Right forelimb (tissue), 1 donor: ENCODE measurements around the gene EXT2.

ENCODE experiments used
- DNase-seq: peaks from one replicate; pipeline ENCODE4 v3.0.0-alpha.2; 2018

Gene EXT2

DNA sequence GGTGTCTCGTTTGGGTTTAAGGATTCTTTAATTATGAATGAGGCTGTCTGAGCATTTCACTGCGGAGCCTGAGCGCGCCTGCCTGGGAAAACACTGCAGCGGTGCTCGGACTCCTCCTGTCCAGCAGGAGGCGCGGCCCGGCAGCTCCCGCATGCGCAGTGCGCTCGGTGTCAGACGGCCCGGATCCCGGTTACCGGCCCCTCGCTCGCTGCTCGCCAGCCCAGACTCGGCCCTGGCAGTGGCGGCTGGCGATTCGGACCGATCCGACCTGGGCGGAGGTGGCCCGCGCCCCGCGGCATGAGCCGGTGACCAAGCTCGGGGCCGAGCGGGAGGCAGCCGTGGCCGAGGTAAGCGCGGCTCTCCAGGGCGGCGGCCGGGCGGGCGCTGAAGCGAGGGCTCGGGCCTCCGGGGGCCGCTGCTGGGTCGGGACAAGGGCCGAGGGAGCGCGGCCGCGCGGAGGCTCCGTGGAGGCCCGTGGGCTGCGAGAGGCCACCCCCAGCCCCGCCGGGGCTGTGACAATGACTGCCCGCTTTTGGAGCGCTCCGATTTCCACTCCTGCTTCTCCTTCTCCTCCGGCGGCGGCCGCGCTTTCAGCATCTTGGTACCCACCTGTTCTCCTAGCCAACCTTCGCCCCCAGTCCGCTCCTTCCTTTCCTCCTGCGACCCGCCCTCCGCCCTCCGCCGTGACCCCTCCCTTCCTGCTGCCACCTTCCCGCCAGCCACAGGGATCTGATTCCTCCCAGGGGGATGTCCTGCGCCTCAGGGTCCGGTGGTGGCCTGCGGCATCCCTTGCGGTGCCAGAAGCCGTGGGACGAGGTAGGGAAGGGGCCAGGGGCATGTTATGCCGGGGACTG, at the start of gene EXT2:
TSS of gene EXT2 (plus strand) at position 173 of the 854 bp plus-strand sequence. CDS start 12,035 bp downstream, outside the sequence.
- peak; percentile 93 for DNase-seq

DNA sequence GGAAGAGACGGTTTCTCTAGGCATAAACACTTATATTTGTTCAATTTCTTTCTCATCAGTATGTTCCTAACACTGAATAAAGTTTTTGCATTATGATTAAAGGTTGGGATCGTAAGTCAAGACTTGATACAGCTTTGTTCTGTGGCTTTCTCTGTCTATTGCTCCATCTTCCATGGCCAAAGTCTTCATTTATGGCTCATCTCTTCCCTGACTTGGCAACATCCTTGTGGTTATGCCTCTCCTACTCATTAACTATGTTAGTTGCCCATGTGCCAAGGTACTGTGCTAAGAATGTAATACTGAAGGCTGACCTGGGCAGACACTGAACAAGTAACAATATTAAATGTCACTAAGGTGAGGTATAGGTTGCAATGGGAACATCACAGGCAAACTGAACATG, 49.3 kb upstream of the EXT2 start:
- no peak for DNase-seq

DNA sequence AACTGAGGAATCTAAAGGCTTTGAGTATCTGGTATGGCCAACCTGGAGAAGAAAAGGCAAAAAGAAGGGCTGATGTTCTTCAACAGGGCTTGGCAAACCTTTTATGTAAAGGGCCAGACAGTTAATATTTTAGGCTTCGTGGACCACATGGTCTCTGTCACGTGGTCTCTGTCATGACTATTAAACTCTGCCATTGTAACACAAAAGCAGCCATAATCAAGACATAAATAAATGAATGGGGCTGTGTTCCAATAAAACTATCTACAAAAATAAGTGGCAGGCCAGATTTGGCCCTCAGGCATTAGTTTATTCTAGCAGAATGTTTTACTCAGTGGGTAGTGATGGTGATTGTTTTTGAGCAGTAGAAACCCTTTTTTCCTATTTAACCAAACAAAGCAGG, 48.2 kb upstream of the EXT2 start:
- no peak for DNase-seq

DNA sequence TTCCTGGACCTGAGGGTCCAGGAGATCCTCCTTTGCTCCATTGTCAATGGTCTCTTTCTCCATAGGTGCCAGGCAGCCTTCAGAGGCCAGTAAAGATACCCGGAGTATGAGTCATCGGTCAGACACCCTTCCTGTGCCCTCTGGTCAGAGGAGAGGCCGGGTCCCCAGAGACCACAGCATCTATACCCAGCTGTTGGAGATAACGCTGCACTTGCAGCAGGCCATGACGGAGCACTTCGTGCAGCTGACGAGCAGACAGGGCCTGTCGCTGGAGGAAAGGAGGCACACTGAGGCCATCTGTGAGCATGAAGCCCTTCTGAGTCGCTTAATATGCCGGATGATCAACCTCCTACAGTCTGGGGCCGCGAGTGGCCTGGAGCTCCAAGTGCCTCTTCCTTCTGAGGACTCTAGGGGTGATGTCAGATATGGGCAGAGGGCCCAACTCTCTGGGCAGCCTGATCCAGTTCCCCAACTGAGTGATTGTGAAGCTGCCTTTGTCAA, 47.5 kb upstream of the EXT2 start, which contains the start of gene ACCSL:
TSS of gene ACCSL (plus strand) at position 51 of the 501 bp plus-strand sequence. CDS start at position 107, 56 bp downstream.
- no peak for DNase-seq

DNA sequence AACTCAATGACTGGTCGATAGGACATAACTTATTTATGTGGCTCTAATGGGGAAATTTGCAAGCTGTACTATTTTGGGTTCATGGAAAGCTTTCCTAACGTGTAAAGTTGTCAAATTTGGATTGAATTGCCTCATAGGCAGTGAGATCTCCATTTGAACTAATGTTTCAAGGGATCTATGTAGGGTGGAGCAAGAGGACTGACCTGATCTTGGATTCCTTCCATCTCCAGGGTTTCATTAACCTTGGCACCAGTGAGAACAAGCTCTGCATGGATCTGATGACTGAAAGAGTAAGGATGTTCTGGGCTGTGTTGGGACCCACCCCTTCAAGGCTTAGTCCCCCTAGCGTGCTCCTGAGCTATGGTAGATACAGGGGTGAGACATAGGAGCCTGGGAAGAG, 45.6 kb upstream of the EXT2 start:
- DNase-seq: no peak

- DNase-seq: no peak
Measured at GRCh38 chr11:44051171-44051570, 44.3 kb upstream of the EXT2 start.

GRCh38 chr11:44057340-44057739, 38.1 kb upstream of the EXT2 start:
- no peak for DNase-seq

DNA sequence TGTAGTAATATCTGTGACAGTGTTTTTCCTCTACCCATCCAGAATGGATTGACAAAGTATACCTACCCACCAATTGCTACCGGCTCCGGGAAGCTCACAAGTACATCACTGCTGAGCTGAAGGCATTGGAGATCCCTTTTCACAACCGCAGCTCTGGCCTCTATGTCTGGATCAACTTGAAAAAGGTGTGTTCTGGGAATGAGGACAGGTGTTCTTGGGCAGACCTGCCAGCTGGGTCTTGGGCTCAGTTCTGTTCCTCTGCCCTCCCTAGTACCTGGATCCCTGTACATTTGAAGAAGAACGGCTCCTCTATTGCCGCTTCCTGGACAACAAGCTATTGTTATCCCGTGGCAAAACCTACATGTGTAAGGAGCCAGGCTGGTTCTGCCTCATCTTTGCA, 37.2 kb upstream of the EXT2 start:
- no peak for DNase-seq

DNA sequence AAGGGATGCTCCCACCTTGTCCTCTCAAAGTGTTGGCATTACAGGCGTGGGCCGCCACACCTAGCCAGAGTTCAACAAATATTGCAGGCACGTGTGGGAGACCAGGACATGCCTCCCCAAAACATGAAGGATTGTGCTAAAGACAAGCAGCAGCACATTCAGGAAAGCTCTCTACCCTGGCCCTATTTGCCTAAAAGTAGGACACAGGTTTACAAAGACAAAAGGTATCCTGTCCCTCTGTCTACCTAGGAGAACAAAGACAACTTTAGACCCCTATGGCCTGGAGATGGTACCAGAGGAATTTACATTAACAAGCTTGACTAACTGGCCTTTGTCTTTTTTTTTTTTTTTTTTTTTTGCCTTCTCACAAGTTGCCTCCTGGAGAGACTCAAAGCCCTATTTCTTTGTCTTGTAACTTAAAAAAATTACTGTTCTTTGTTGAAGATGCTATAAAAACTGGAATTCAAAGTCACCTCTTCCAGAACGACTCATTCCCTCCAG, 30.3 kb upstream of the EXT2 start:
- no peak for DNase-seq

- DNase-seq: peak; percentile 96
Measured at GRCh38 chr11:44065841-44066731, 29.4 kb upstream of the EXT2 start, which contains the start of gene ACCS. ACCS (plus strand) TSS chr11:44066270; CDS start chr11:44067628, 1,358 bp downstream.

- DNase-seq: no peak
Measured at GRCh38 chr11:44066732-44067141, 28.7 kb upstream of the EXT2 start.

DNA sequence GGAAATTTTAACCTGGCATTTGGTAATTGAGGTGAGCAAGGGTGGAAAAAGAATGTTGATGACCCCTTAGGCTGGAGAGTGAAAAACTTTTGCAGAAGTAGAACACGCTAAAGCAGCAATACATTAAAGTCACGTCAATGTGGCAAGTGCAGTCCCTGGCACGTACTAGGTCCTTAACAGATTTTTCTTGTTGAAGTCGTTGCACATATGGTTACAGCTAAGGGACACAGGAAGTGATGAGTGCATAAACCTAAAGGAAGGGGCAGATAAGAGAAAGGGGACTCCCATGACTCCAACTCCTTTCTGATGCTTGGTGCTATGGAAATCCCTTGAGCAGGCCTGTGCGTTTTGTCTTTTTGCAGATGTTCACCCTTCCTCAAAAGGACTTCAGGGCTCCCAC, 28.2 kb upstream of the EXT2 start:
- DNase-seq: no peak

GRCh38 chr11:44068180-44068579, 27.3 kb upstream of the EXT2 start:
- no peak for DNase-seq

DNA sequence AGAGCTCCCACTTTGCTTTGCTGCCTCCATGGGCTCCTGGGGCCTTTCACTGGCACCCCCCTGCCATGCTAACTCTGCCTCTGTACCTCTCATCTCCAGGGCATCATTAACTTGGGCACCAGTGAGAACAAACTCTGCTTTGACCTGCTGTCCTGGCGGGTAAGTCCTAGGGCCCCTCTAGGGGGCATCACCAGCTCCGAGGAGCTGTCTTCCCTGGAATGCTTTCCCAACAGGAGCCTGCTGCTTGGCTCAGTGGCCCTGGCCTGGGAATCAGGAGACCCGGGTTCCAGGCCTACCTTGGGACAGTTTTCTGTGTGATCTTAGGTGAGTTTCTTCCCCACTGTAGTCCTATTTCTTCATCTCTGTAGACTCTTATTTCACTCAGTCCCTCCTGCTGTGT, 24.3 kb upstream of the EXT2 start:
- DNase-seq: no peak

DNA sequence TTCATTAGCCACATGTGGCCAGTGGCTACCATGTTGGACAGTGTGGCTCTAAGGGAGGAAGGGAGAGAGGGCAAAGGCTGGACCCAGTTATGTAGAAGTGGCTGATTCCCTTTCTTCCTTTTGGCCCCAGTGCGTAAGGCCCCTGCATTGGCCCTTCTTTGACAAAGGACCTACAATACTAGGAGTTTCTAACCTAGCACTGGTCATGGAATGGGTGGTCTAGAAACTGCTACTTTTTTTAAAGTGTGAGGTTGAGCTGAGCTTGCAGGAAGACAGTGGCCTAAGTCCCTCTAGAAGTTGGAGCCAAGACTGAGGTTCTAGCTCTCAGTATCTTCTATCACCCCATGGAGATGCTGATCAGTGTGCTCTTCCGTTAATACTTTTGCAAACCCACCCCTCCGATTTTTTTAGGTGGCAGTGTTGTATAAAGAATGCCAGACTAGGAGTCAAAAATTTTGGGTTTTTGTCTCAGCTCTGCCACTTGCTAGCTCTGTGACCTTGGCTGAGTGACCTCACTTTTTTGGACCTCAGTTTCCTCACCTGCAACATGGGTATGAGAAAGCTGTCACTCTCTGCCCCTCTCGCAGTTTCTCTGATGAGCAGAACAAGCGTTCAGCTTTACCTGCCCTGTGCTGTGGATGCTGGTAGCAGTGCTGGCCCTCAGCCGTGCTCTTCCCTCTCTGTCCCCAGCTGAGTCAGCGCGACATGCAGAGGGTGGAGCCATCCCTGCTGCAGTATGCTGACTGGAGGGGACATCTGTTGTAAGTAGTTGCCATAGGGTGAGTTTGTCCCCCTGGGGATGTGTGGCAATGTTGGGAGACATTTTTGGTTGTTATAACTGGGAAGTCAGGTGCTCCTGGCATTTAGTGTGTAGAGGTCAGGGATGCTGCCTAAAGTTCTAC, 22.5 kb upstream of the EXT2 start:
- DNase-seq: no peak

DNA sequence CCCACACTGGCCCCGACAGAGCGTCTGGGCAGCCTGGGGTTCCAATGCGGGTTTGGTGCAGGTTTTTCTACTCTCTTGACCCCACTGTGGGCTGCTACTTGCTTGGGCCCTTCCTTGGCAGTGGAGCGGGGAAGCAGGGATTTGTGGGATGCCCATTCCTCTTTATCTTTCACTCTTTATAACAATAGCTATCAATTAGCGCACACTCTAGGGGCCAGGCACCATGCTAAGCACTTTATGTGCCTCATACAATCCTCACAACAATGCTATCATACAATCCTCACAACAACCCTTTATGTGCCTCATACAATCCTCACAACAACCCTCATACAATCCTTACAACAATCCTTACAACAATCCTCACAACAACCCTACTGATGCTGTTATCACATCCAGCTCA, 16.7 kb upstream of the EXT2 start:
- DNase-seq: no peak

DNA sequence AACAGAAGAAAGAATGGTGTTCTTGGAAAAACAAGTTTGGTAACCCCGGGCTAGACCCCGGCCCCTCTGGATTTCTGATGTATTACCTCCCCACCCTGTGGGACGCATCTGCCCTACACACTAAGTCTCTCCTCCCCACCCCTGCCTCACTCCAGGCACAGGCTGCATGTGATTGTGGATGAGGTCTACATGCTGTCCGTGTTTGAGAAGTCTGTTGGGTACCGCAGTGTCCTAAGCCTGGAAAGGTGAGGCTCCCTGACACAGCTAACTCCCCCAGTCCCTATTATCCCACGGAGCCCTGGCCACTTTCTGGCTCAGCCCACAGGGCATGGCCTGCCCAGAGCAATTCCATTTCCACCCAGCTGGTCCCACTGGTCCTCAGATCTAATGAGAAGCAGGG, 16.1 kb upstream of the EXT2 start:
- DNase-seq: no peak

- DNase-seq: no peak
Measured at GRCh38 chr11:44080951-44081350, 14.5 kb upstream of the EXT2 start.

DNA sequence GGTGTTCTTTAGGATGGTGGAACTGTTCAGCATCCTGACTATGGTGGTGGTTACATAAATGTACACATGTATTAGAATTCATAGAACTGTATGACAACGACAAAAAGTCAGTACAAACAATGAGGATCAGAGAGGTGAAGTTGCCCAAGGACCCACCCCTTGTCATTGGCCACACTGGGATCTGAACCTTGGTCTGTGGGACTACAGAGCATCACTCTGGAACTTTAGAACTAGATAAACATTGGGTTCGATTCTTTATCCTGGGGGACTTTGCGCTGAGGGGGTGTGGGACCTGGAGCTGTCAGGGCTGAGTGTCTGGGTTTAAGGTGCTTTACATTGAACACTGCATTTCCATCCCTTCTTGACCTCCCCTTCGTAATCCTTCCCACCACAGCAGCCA, 12.8 kb upstream of the EXT2 start:
- DNase-seq: no peak

GRCh38 chr11:44083433-44083832, 12.0 kb upstream of the EXT2 start:
- no peak for DNase-seq

DNA sequence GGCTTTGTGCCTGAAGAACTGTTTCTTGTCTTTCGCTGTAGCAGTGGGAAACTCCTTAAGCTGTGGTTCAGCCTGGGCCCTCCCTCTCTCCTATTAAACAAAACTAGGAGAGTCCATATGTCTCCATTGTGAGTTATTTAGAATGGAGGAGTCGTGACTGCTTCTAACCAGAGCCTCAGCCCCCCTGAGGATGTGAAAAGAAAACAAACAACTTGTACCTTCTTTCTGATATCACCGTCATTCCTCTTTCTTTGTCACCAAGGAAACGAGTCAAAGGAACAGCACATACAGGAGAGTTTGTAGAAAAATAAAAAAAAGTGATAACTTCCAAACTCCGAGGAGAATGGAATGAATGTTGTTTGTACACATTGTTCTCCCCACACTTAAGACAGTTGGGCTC, 11.6 kb upstream of the EXT2 start:
- no peak for DNase-seq

GRCh38 chr11:44085330-44085729, 10.1 kb upstream of the EXT2 start:
- DNase-seq: no peak
